ENCODE data around the gene ITGB1BP1. TPM values are rescaled to one million over a fixed set of nuclear protein-coding genes. Genes with fewer than 3 reads are reported as not detected.

Gene ITGB1BP1
- total and polyA plus RNA-seq, 7 donors, result 47.5 to 138 (median 85.9) TPM

GRCh38 chr2:9462313-9462712, 39.0 kb upstream of the ITGB1BP1 start:
- Histone ChIP-seq H3K36me3 (ENCODE audit: insufficient read depth in 1 of 2, low read depth in 1 of 2) (peaks cover 0 to 44% of the 10 kb centered on the region in 2 donors), H3K4me1 (no peaks in the 10 kb centered on the region)
- ATAC-seq, result no peak

GRCh38 chr2:9461079-9461478, 37.8 kb upstream of the ITGB1BP1 start:
- no peak overlapping the region for H3K27ac ChIP-seq
- no peak for DNase-seq
- H3K4me3 ChIP-seq, result no peak overlapping the region
- no peaks in the 10 kb centered on the region for H3K27me3 ChIP-seq (ENCODE audit: insufficient read depth in 3 of 3, low read length in 2 of 3)
- intact Hi-C loops (cut with DNase I), result no loop called here
- 68 to 83% (median 76%) methylated on average over 3 of the region's 3 CpGs for WGBS, 3 donors
- H3K36me3 ChIP-seq (ENCODE audit: insufficient read depth in 1 of 2, low read depth in 1 of 2), result peaks cover 0 to 52% of the 10 kb centered on the region in 2 donors
- no peak for ATAC-seq
- H3K4me1 ChIP-seq, result no peaks in the 10 kb centered on the region
- no peak for TF ChIP-seq CTCF (IDR thresholded peaks at IDR 0.05)
- no peaks in the 10 kb centered on the region for H3K9me3 ChIP-seq

More at GRCh38 chr2:9462313-9462712, 39.0 kb upstream of the ITGB1BP1 start:
- H3K9me3 ChIP-seq, result no peaks in the 10 kb centered on the region
- WGBS, 3 donors, result 74 to 96% (median 91%) methylated on average over 5 of the region's 5 CpGs
- no peaks in the 10 kb centered on the region for H3K27me3 ChIP-seq (ENCODE audit: insufficient read depth in 3 of 3, low read length in 2 of 3)
- no peak overlapping the region for H3K4me3 ChIP-seq
- intact Hi-C loops (cut with DNase I), result no loop called here
- DNase-seq, result no peak
- TF ChIP-seq CTCF (IDR thresholded peaks at IDR 0.05), result no peak
- no peak overlapping the region for H3K27ac ChIP-seq

- no peak for DNase-seq
- no peak overlapping the region for H3K27ac ChIP-seq
- intact Hi-C loops (cut with DNase I), result no loop called here
- H3K4me3 ChIP-seq, result no peak overlapping the region
- H3K36me3 ChIP-seq (ENCODE audit: insufficient read depth in 1 of 2, low read depth in 1 of 2), result peaks cover 0 to 58% of the 10 kb centered on the region in 2 donors
- no peaks in the 10 kb centered on the region for H3K27me3 ChIP-seq (ENCODE audit: insufficient read depth in 3 of 3, low read length in 2 of 3)
- no peak for TF ChIP-seq CTCF (IDR thresholded peaks at IDR 0.05)
- H3K4me1 ChIP-seq, result no peaks in the 10 kb centered on the region
- ATAC-seq, result no peak
- H3K9me3 ChIP-seq, result no peaks in the 10 kb centered on the region
- 93 to 96% (median 95%) methylated on average over 3 of the region's 3 CpGs for WGBS, 3 donors
Observed at GRCh38 chr2:9460441-9461017, 37.2 kb upstream of the ITGB1BP1 start.

- no peaks in the 10 kb centered on the region for H3K9me3 ChIP-seq
- intact Hi-C loops (cut with DNase I), result no loop called here
- TF ChIP-seq CTCF (IDR thresholded peaks at IDR 0.05), result no peak
- no peaks in the 10 kb centered on the region for H3K27me3 ChIP-seq (ENCODE audit: insufficient read depth in 3 of 3, low read length in 2 of 3)
- 98 to 100% (median 100%) methylated on average over 1 of the region's 1 CpG for WGBS, 3 donors
- peaks cover 0 to 84% of the 10 kb centered on the region in 2 donors for H3K36me3 ChIP-seq (ENCODE audit: insufficient read depth in 1 of 2, low read depth in 1 of 2)
- no peak overlapping the region for H3K4me3 ChIP-seq
- no peaks in the 10 kb centered on the region for H3K4me1 ChIP-seq
- no peak for ATAC-seq
- DNase-seq, result no peak
- H3K27ac ChIP-seq, result no peak overlapping the region
Observed at GRCh38 chr2:9451231-9451630, 27.9 kb upstream of the ITGB1BP1 start.

- no peaks in the 10 kb centered on the region for H3K27me3 ChIP-seq (ENCODE audit: insufficient read depth in 3 of 3, low read length in 2 of 3)
- 89 to 92% (median 89%) methylated on average over 7 of the region's 7 CpGs for WGBS, 3 donors
- ATAC-seq (no peak), DNase-seq (no peak)
- no peak for TF ChIP-seq CTCF (IDR thresholded peaks at IDR 0.05)
- no peak overlapping the region for H3K27ac ChIP-seq
- no peaks in the 10 kb centered on the region for H3K4me1 ChIP-seq
- peaks cover 7 to 95% of the 10 kb centered on the region in 2 donors for H3K36me3 ChIP-seq (ENCODE audit: insufficient read depth in 1 of 2, low read depth in 1 of 2)
- no peaks in the 10 kb centered on the region for H3K9me3 ChIP-seq
- H3K4me3 ChIP-seq, result no peak overlapping the region
- intact Hi-C loops (cut with DNase I), result no loop called here
Observed at GRCh38 chr2:9445089-9445488, 21.8 kb upstream of the ITGB1BP1 start.

Data from psoas muscle (tissue), 8 donors.